NCI-H187 treated with DMSO at 0.1 percent for 48 hours (cell line): Measurements from ENCODE around the gene ABHD16A.

Experiments
- DNase-seq: peaks from one replicate; lab custom pipeline; 2025; lab: John Stamatoyannopoulos, UW

ABHD16A gene

DNA sequence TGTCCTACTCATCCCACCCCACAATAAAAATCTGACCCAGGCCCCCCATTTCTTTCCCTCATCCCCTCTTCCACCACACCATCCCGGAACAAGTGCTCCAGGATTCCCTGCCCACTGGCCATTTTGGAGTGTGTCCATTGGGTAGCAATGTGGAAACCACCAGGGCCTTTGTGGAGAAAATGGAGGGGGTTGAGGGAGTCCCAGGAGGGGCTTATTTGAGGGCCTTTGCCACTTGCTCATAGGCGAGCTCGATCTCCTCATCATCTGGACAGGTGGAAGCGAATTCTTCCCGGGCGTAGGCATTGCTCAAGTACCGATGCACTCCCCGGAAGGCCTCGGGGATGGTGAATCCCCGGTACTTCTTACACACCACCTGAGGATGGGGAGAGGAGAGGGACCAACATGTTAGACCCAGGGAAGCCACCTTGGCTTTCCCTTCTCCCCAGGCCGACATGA is 27.5 kb upstream of the ABHD16A start:
- no peak for DNase-seq

- no peak for DNase-seq
These were observed 27.0 kb upstream of the ABHD16A start for GRCh38 chr6:31729979-31730630.

GRCh38 chr6:31729515-31729978 is 26.4 kb upstream of the ABHD16A start:
- DNase-seq: no peak

DNA sequence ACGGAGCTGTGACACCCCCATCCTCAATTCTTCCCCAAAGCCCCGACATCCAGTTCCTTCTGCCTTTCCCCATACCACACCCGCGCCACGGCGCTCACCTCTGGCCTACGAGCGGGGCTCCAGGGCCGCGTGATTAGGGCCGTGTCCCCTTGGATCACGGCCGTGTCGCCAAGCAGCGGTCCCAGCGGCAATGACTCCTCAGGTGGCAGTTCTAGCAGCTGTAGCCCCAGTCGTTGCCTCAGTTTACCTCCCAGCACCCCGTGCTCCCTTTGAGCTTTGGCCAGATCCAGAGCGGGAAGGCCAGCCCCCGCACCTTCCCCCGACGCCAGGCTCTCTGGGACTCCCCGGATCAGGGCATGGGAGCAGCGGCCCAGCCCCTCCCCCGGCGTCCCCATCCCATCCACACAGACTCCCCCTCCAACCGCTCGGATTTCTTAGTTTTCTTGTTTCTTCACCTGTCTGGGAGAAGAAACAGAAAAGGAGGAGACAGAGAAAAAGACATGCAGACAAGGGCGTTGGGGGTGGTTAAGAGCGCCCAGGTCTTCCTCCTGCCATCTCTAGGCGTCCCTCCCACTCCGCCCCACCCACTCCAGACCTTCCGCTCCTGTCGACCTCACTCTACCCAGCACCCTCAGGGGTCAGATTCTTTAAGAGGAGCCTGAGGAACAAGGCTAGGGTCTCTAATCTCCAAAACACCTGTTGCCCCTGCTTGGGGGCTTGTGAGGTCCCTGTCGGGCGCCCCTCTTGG is 25.8 kb upstream of the ABHD16A start, which contains the start of gene DDAH2:
TSS of gene DDAH2 (minus strand) at position 533 of the 748 bp plus-strand sequence. CDS start at position 395, 138 bp downstream.
- no peak for DNase-seq

DNA sequence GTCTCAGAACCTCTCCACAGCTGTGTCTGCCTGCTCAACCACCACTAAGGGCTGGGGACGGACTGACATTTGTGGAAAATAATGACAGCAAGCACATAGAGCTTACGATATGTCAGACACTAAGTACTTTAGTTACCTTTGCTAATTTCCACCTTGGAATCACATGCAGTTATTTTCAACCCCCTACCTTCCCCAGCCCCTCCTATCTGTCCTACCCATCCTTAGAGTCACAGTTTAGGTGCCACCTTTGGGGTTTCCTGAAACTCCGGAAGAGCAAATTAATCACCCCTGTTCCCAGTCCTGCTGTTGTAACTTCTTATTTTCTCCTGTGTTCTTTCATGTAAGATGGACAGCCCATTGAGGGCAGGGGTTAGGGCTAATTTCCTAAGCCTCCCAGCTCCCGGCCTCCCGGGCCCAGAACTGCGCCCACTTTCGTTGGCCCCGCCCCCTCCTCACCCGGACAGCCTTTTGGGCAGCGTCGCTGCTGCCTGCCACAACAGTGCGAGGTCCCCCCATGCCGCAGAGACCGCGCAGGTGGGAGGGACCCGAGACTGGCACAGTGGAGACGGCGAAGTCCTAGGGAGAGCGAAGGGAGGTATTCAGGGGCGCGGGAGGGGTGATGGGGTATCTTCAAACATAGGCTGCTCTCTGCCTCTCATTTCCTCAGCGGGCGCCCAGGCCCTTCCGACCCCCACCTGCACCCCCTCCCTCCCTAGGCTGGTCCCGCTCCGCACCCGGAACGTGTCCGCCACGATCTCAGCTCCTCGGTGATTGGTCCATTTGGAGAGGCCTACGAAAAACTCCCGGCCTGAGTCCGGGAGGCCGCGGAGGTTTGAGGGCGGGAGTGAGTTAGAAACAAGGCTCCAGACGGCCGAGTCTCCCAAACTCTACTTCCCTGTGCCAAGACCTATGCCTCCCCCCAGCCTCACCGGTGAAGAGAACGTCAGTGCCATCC is 24.9 kb upstream of the ABHD16A start:
- DNase-seq: no peak

GRCh38 chr6:31727034-31727716 is 24.1 kb upstream of the ABHD16A start:
- no peak for DNase-seq

- DNase-seq: no peak
These were observed 22.6 kb upstream of the ABHD16A start for GRCh38 chr6:31725502-31726350.

GRCh38 chr6:31723980-31724691 is 21.0 kb upstream of the ABHD16A start:
- DNase-seq: no peak

DNA sequence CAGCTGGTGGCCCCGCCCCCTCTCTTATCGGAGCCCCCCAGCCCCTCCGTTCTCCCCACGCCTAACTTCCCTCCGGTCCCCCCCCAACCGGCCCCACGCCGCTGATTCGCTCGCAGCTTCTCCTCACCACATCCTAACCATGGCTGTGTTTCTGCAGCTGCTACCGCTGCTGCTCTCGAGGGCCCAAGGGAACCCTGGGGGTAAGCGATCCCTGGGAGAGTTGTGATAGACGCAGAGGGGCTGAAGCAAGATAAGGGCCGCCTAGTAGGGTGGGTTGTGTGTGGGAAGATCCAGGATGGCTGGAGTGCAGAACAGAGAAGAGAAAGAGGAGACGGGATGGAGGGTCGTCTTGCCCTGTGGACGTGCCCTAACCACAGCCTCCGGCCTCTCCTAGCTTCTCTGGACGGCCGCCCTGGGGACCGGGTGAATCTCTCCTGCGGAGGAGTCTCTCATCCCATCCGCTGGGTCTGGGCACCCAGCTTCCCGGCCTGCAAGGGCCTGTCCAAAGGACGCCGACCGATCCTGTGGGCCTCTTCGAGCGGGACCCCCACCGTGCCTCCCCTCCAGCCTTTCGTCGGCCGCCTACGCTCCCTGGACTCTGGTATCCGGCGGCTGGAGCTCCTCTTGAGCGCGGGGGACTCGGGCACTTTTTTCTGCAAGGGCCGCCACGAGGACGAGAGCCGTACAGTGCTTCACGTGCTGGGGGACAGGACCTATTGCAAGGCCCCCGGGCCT is 20.3 kb upstream of the ABHD16A start, which contains the start of gene MPIG6B:
TSS of gene MPIG6B (plus strand) at position 129 of the 735 bp plus-strand sequence. CDS start at position 140, 11 bp downstream.
- no peak for DNase-seq

- DNase-seq: no peak
These were observed 19.0 kb upstream of the ABHD16A start for GRCh38 chr6:31722173-31722572.

DNA sequence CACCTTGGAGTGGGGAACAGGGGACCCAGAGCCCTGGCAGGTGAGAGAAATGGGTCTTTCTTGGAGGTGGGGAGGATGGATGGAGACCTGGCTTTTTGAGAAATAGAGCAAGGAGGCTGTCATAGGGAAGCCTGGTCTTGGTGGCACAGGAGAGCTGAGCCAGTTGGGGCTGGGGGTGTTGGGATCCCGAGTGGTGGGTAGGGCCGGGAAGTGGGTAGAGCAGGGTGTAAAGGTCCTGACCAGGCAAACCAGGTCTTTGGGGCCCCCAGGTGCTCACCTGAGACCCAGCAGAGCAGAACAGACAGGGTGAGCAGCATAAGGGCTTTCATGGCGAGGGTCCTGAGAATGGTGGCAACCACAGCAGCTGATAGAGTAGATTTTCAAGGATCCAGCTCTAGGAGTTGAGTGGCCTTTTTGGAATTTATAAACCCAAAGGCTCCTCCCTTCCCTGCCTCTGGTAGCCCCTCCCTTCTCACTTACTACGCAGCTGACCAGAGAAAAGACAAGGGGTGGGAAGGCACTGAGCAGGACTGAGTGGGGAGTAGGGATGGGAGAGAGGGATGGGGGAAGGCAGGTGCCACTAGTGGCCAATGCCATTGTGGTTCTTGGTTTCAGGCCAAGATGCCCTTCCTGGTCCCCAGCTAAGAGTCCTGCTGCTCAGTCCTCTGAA is 18.4 kb upstream of the ABHD16A start, which contains the start of gene LY6G6C:
TSS of gene LY6G6C (minus strand) at position 396 of the 670 bp plus-strand sequence. CDS start at position 329, 67 bp downstream.
- DNase-seq: no peak

DNA sequence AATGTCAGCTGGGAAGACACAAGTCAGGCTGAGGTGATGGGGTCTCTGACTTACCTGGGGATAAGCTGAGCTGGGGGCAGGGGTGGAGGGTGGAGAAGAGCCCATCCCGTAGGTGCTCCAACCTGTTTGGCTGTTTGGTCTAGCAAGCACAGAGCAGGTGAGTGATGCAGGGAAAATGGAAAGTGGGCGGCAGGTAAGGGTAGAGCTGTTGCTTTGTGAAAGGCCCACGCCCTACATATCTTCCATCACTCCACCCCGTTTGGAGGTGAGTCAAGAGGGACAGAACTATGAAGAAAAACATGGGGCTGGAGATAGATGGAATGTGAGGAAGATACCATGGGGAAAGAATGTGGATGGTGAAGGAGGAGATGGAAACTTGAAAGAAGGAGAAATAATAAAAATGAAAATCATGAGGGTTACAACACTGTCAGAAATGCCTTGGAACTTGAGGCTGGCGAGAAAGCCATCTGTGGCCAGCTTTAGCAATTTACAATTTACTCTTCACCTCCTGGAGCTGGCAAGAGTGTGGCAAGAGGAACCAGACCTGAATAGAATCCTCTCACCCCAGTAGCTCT is 17.2 kb upstream of the ABHD16A start:
- no peak for DNase-seq

DNA sequence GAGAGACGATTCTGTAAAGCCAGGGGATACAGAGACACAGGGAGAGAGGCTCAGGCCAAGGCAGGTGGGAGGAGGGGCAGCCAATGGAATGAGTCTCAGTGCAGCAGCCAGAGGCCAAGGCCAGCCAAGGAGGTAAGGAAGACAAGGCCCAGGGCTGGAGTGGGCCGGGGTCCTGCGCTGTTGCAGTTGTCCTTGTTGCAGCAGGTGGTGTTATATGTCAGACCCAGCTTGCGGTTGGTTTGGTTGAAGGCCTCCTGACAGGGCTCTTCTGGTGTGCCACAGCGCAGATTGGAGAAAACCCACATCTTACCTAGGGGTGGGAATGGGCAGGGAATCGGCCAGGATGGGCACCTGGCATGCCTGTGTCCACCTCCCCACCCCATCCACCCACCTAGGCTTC is 15.9 kb upstream of the ABHD16A start:
- DNase-seq: no peak

DNA sequence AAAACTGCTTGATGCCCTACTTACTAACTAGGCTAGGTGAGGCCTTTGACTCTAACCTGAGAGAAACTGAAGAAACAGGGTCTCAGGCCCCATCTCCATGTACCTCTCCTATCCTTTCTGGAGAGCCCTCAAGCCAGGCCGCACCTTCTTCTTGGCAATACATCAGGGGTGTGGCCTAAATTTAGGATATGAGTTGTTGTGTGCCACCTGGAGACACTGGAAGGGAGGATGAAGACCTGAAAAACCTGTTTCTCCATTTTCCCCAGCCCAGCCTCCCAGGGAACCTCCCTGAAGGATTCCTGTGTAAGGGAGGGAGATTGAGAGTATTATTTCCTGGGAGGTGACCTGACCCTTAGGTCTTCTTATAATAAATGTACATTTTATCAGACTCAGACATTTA is 15.1 kb upstream of the ABHD16A start:
- no peak for DNase-seq

DNA sequence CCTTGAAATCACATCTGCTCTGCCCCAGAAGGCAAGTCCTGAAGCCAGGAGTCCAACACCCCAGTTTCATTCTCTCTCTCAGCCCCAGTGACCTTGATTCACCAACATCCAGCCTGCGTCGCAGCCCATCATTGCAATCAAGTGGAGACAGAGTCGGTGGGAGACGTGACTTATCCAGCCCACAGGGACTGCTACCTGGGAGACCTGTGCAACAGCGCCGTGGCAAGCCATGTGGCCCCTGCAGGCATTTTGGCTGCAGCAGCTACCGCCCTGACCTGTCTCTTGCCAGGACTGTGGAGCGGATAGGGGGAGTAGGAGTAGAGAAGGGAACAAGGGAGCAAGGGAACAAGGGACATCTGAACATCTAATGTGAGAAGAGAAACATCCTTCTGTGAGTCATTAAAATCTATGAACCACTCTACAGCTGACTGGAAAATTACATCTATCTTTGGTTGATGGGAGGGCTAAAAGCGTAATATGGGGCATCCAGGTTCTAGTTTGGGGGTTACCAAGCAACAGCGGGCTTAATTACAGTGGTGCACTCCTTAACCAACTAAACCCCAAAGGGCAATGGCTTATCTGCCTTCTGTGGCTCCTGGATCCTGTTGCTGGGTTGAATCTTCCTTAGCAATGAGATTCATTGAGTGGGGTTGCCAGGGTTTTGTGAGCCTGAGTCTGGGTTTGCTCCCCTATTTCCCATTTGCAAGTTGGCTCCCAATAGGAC is 14.5 kb upstream of the ABHD16A start:
- no peak for DNase-seq

GRCh38 chr6:31715022-31715958 is 12.2 kb upstream of the ABHD16A start, which contains the start of gene LY6G6D:
Gene LY6G6D (plus strand): TSS chr6:31715348. CDS start chr6:31715356, 8 bp downstream.
- DNase-seq: no peak
